GM18861 (cell line): ENCODE measurements around the gene COPS9.

Experiments used
- ATAC-seq: cut with Tn5 transposase; IDR thresholded peaks from one replicate; pipeline ENCODE4 v1.9.1; 2021; ENCODE audit not compliant: unreplicated experiment

Gene COPS9

GRCh38 chr2:240166761-240167587, 30.9 kb upstream of the COPS9 start:
- no peak for ATAC-seq

- no peak for ATAC-seq
These were observed 30.1 kb upstream of the COPS9 start for GRCh38 chr2:240166191-240166590.

GRCh38 chr2:240165661-240166060, 29.6 kb upstream of the COPS9 start:
- no peak for ATAC-seq

- no peak for ATAC-seq
These were observed 28.9 kb upstream of the COPS9 start for GRCh38 chr2:240165034-240165433.

GRCh38 chr2:240164586-240164985, 28.5 kb upstream of the COPS9 start:
- no peak for ATAC-seq

- no peak for ATAC-seq
These were observed 27.9 kb upstream of the COPS9 start for GRCh38 chr2:240163844-240164574.

GRCh38 chr2:240162939-240163714, 27.0 kb upstream of the COPS9 start:
- ATAC-seq, result no peak

GRCh38 chr2:240162531-240162930, 26.4 kb upstream of the COPS9 start:
- no peak for ATAC-seq

GRCh38 chr2:240162032-240162431, 25.9 kb upstream of the COPS9 start:
- ATAC-seq, result no peak

GRCh38 chr2:240161087-240161750, 25.1 kb upstream of the COPS9 start:
- no peak for ATAC-seq

GRCh38 chr2:240160291-240161086, 24.4 kb upstream of the COPS9 start:
- no peak for ATAC-seq

GRCh38 chr2:240159251-240159839, 23.2 kb upstream of the COPS9 start:
- no peak for ATAC-seq

GRCh38 chr2:240157147-240157470, 21.0 kb upstream of the COPS9 start:
- ATAC-seq, result no peak

- no peak for ATAC-seq
These were observed 20.5 kb upstream of the COPS9 start for GRCh38 chr2:240156435-240157146.

GRCh38 chr2:240155745-240156390, 19.8 kb upstream of the COPS9 start:
- ATAC-seq, result no peak

- ATAC-seq, result no peak
These were observed 19.1 kb upstream of the COPS9 start for GRCh38 chr2:240155048-240155744.

GRCh38 chr2:240154606-240155005, 18.5 kb upstream of the COPS9 start:
- ATAC-seq, result no peak

GRCh38 chr2:240153418-240153817, 17.3 kb upstream of the COPS9 start:
- ATAC-seq, result no peak
